Stimulated activated CD4-positive, alpha-beta T cell treated with anti-CD3 and anti-CD28 coated beads, TNF-alpha, amount 100 ng/mL, for 24 hours (primary cell): ENCODE results near the gene LTO1.

ENCODE experiments used
- DNase-seq, 3 experiments: peaks; one replicate each; pipeline ENCODE4 v3.0.0-alpha.2; 2020; ENCODE audit warnings: low read depth in 3 of 3

Gene LTO1, protein sequence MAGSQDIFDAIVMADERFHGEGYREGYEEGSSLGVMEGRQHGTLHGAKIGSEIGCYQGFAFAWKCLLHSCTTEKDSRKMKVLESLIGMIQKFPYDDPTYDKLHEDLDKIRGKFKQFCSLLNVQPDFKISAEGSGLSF

DNA sequence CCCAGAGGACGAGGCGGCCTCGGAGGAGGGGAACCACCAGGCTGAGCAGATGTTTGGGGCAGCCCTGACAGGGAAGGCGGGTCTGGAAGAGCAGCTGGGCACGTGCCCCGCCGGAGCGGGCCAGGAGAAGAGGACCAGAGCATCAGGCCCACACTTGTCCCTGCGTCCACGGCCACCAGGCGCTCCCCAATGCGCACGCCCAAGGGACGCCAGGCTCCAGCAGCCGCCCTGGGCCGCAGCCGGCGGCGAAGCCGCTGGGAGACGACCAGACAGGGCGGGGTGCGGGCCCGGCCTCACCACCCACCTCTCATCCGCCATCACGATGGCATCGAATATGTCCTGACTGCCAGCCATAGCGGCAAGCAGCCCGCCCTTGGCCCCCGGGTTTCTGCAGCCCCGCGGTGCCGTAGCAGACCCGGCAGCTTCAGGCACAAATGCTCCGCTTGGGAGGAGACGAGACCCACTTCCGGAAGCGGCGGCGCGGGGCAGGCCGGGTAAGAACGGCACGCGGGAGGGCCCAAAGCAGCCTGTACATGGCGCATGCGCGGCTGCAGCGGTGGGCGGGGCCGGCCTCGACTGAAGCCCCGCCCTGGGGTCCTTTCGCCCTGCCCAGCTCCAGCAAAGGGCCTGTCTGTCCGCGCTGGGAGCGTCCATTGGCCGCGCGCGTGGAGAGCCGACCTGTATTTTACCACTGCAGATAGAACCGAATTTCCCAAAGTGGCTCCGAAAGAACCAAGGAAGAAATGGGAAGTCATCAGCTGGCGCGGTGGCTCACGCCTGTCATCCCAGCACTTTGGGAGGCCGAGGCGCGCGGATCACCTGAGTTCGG lies at the start of gene LTO1:
LTO1 (minus strand) TSS at position 468 of the 829 bp plus-strand sequence; CDS start at position 354, 114 bp downstream.
- DNase-seq, result peak; percentile 86 to 92 (median 91)

DNA sequence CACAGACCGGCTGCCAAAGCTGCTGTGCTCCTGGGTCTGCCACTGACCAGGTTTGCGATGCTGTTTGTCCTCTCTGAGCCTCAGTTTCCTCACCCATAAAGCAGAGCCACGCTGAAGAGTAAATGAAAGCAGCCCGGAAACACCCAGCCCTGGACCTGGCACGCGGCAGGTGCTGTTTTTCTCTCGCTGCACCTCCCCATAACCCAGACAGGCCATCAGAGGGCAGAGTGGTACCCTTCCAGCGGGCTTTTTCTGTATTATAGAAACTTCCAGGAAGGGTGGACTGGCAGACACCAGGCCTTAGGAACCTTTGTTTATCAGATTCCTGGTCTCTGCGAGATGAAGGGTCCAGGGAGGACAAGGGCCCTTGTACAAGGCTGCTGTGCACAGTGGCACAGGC lies 46.6 kb upstream of the LTO1 start:
- DNase-seq, result no peak

DNA sequence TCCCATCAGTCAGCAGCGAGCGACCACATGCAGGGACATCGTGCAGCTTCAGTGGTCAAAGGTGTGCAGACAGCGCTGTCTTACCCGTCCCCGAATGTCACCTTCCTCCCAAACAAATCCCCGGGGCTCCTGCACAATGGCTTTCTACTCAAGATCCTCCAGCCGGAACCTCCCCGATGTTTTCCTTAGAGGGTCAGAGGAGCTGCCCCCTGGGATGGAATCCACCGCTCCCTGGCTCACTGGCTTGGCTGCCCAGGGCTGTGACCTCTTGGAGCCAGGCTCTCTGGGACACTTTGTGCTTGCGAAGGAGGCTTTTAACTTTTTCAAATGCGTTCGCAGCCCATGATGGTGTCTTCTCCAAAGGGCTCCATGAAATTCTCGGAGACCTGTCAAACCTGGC lies 46.0 kb upstream of the LTO1 start:
- DNase-seq, result no peak

DNA sequence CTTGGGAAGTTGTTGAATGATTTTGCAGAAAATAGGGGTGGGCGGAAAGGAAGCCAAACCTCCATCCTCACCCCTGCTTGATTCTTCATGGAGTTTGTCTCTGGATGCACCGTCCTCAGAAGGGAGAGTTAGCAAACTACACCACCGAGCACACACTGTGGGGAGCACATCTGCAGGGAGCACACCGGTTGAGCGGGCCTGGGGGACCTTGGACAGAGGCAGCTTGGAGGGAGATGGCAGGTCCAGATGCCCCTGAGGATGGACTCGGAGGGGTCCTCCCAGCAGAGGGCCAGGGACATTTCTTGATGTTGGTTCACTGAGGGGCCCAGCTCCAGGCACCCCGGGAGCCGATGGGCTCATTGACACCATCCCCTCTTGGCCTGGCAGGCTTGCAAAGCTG lies 43.8 kb upstream of the LTO1 start:
- DNase-seq, result no peak

DNA sequence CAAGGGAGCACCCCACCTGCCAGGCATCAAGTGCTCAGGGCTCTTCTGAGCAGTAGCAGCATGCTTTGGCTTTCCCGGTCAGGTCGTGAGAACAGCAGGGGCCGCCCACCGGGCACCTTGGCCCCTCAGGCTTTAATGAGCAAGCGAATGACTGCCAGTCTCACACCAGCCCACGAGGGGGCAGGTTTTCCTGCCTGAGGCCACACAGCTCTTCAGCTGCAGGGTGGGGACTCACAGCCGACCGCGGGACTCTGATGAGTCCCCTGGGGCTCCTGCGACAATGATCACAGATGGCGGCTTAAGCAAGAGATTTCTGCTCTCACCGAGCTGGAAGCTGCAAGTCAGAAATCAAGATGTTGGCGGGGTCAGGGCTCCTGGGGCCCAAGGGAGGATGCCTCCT lies 43.0 kb upstream of the LTO1 start:
- DNase-seq, result no peak

DNA sequence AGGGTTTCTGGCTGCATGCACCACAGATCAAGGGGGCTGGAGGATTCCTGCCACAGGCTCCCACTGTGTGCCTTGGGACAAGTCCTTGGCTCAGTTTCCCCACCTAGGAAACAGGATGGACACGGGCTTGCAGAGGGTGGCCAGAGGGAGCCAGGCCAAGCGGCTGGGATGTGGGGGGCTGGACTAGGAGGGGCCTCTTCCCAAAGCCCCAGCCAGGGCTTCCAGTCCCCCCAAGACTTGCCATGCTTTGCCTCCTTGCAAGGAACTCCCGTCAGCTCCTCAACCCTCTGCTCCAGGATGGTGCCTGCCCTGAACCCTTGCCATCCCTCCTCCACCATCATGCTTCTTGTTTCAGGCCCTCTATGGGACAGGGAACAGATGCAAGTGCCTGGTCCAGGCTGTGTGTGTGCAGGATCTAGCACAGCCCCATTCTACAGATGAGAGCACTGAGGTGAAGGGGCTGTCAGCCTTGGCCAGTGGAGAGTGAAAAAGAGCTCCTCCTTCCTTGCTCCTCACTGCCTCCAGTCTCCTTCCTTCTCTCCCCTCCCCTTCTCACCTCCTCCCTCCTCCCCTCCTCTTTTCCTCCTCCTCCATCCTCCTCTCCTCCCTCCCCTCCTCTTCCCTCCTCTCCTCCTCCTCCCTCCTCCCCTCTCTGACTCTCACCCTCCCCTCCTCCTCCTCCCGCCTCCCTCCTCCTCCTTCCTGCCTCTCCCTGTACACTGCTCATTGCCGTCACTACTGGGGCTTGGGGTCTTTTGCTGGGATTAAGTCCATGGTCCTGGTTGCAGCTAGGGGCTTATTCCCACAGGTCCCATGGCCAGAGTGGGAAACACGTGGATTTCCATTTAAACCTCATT lies 42.0 kb upstream of the LTO1 start:
- DNase-seq, result no peak

DNA sequence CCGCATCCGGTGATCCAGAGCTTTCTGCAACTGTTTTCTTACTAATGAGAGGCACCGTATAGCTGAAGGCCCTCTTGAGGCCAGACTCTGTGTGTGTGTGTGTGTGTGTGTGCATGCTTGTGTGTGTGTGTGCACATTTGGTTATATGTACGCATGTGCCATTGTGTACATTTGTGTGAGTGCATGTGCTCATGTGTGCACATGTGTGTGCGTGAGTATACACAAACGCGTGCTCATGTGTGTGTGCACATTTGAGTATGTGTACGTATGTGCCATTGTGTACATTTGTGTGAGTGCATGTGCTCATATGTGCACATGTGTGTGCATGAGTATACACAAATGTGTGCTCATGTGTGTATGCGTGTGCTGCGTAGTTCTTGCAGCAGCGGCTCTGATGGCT lies 40.9 kb upstream of the LTO1 start:
- no peak for DNase-seq

DNA sequence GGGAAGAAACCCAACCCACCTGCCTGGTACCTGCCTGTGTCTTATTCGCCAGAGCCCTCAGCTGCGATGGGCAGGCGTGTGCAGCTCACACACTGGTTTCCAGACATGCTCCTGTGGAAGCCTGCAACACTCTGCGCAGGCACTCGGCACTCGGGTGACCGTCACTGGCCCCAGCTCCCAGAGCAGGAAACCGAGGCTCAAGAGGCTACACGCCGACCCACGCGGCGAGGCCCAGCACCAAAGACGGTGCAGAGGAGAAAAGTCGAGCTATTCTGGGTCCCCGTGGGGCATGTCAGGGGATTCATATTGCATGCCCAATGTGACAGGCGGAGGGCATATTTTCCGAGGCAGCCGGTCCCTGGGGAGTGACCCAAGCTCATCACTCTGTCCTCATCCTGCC lies 40.3 kb upstream of the LTO1 start:
- DNase-seq, result no peak

DNA sequence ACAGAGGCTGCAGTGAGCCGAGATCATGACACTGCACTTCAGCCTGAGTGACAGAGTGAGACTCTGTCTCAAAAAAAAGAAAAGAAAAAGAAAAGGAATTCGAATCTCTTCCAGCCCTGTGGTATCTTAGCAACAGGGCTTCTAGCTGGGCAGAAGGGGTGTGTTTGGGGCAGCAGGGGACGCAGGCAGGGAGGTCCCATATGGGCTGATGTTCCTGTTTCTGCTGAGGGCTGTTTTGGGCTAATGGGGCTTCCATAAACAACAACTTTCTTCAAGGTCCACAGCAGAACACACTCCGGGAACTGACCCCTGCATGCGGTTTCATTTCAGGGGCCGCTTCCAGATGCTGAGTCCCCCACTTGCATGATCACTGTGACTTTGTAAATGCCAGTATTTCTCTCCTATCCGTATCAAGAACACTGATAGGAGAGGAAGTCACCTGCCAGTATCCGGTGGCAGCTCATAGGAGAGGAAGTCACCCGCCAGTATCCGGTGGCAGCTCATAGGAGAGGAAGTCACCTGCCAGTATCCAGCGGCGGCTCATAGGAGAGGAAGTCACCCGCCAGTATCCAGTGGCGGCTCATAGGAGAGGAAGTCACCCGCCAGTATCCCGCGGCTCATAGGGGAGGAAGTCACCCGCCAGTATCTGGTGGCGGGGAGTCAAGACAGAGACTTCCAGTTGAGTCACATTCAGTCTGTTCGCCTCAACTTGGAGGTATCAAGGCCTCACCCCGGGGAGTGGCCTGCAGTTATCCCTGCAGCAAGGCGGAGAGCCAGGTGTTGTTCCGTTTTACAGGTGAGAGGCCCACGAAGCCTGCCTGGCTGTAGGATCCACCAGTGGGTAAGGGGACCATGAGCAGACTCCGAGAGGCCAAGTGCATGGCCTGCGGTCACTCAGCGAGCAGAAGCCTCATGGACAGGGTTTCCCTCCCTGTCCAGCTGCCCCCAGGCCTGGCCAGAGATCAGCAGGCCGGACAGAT lies 37.0 kb upstream of the LTO1 start:
- peak in 1 of 3 experiments; percentile 16 for DNase-seq

DNA sequence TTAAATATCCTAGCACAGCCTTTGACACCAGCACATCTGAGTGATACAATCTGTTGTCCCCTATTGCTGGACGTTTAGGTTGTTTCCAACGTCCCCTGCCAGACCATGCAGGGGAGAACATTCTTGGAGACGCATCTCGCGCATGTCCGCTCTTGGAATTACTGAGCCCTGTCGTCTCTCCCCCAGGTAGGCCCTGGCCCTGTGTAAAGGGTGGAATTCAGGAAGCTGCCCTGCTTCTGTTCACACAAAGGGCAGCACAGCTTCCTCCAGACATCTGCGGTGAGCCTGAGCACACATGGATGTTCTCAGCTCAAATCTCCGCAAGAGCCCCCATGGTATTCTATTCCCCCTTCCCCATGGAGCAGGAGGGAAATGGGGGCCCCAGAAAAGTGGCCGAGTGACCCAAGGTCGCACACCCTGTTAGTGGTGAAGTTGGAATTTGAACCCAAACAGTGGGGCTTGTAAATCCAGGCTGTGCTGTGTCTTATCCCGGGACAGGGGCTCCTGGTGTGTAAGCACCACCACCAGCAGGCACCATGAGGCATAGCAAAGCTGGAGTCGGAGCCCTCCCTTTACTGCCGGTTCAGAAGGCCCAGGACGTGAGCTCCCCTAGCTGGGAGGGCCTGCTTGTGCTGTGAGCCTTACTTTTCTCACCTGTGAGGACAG lies 33.7 kb upstream of the LTO1 start:
- DNase-seq, result no peak

DNA sequence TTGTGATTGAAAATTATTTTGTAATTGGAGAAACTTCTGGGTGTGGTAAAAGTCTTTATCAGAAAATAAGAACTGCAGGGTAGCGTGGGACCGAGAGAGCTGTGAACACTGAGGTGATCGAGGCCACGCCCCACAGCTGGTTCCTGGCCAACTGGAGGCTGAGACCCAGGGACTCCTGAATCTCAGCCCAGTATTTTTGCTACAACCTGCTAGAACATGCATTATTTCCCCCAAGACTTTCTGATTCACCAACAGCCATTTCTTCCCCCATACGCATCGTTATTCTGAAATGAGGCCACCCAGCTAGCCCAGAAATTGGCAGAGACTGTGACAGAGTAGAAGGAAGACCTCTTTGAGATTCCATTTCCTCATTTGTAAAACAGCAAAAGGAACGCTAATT lies 32.0 kb upstream of the LTO1 start:
- no peak for DNase-seq

DNA sequence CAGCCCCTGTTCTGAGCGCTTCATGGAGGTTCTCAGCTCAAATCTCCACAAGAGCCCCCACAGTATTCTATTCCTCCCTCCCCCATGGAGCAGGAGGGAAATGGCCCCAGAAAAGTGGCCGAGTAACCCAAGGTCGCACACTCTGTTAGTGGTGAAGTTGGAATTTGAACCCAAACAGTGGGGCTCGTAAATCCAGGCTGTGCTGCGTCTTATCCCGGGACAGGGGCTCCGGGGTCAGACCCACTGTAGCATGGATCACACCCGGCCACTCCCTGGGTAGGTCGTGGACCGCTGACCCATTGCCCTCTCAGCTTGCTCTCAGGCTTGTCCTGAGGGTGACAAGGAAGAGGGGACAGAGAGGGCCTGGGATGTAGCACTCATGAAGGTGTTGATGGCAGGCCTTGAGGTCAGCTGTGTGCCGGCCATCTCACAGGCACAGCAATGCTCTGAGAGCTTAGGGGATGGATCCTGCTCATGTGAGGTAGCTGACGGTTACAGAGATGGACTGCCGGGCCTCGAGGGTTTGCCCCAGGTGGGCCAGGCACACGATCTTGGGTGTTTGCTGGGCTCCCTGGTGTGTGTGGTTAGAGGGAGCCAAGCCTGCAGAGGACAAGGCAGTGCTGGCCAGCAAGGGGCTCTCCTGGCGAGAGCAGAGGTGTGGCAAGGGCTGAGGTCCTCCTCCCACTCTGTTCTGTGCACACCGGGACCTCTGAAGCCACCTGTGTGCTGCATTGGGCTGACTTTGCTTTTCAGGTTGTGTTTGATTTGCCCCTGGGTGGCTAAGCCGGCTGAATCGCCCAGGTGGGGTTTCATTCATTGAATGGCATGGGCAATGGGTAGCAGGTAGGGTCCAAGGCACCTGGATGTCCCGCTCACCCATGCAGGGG lies 31.0 kb upstream of the LTO1 start:
- DNase-seq, result no peak

DNA sequence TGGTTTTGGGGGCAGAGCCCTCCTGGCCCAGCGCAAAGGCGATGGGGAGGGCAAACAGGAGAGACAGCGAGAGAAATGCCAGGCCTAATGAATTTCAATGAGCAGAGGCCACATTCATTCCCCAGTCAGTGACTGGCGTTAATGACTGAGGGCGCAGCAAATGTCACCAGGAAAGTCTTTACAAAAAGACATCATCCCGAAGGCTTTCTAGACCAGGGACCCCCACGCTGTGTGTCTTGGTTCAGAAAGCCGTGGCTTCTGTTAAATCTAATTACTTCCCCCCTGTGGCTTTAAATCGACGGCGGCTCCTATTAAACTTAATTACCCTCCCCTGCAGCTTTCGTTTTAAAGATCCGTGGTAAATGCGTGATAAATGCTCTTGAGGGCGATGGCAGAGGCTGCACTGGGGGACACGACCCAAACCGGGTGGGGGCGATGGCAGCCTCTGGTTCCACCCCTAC lies 30.2 kb upstream of the LTO1 start:
- DNase-seq, result no peak

DNA sequence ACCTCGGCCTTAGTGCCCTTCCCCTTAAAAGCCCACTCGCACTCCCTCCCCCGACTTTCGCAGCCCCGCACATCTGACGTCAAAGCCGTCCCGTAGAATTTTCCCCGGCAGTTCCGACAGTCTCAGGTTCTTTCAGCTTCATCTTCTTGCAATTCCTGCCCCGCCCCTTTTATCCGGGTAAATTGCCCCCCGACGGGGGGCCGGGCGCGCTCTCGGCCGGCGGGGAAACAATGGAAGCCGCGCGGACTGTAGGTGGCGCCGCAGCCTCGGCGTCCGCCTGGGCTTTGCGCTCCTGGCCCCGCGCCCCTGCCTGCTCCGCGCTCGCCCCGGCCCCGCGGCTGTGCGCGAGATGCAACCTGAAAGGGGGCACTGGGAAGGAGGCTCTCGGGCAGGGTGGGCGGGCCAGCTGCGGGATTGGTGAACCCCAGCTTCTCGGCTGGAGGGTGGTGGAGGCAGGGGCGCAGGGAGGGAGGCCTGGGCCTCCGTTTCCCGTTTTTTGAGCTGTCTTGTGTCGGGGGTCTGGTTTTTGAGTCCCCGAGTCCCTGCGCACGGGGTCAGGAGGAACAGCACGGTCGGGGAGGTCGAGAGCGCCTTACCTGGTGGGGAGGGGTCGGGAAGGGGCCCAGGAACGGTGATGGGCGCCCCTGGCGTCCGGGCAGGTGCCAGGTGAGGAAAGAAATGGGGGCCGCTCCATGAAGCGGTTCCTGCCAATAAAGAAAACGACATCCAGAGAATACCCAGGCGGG lies 29.5 kb upstream of the LTO1 start:
- DNase-seq, result peak in 1 of 3 experiments; percentile 13

DNA sequence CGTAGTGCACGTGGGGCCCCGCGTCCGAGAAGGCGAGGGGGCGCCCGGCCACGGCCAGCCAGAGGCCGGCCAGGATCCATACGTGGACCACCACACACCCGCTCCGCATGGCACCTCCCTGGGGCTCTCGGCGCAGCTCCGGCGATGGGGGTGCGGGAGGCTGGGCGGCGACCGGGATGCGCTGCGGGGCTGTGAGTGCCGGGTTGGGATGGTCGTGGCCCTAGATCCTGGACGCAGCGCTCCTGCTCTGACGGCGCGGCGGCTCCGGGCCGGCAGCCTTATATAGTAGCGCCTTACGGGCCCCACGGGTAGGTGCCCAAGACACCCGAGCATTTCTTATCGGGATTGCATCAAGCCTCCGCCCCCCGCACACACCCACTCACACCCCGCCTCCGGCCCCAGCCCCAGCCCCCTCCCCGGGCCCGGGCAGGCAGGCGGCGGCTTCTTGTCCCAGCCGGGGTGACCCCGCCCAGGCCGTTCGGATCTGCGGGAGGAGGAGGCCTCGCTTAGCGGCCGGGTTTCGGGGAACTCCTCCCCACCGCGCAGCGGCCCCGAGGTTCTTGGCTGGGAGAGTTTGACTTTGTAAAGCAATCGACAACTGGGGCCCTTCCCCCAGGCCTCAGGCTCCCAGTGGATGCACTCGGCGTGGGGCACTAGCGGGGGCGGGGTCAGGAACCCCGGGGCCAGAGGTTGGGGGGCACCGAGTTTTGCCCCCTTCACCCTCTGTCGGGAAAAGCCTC lies 28.8 kb upstream of the LTO1 start, which contains the start of gene FGF19:
FGF19 (minus strand) TSS at position 255 of the 740 bp plus-strand sequence; CDS start at position 109, 146 bp downstream.
- no peak for DNase-seq

DNA sequence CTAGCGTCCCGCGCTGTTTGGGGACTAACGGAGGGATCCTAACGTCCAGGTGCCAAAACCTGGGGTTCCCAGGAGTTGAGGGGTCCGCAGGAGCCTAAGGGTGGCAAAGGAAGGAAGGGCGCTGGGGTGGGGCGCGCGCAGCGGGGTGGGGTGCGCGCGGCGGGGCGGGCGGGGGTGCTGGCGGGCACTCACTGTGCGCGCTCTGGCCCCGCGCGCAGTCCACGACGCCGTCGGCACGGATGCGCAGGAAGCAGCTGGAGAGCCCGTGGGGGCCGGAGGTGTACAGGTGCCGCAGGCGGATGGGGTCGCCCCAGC lies 28.3 kb upstream of the LTO1 start:
- DNase-seq, result no peak

DNA sequence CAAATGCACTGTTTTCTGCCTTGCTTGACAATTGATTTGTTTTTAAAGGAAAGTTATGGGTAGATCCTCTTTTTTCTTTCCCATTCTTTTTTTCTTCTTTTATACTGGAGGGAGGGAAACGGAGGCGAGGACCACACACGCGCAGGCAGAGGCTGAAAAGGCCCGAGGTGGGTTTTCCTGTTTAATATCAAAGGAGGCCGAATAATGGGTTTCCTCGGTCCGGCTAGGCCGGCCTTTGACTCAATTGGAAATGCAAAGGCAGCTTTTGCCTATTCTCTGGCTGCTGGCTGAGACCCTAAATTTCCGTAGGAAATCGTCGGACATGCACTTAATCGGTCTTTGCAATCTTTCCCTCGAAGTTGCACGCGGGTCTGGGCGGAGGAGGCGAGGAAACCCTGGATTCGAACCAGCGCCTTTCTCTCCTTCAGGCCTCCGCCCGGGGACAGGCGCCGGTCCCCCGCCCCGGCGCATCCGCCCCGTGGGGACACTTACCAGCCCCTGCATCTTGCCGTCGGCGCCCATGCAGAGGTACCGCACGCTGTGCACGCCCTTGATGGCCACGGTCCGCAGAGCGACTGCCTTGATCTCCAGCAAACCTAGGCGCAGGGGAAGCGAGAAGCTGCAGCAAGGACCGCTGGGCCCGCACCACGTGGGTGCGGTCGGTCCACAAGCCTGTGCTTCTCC lies 27.8 kb upstream of the LTO1 start:
- DNase-seq, result no peak

DNA sequence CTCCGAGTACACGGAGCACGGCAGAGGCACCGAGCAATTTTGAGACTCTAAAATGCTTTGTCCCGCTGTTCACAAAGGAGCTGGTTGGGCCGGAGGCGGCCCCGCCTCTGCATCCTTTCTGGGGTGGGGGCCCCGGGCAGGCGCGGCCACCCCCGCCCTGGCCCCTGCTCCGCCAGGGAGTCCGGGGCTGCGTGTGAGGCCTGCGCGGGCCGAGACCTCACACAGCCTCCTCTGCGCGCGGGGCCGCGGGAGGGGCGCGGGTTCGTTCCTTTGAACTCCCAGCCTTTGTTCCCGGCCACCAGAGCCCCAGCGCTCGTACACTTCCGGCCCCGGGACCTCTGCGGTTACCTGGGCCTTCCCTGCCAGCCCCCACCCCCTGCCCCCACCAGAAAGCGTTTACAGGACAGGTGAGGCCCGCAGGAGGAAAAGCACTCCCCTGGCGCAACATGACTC lies 27.1 kb upstream of the LTO1 start:
- no peak for DNase-seq
